CD4-positive, alpha-beta T cell treated with Interleukin-6 at 100 ng/mL for 8 hours (primary cell): Measurements from ENCODE around the gene MSI2.

ENCODE experiments used
- DNase-seq: peaks from one replicate; pipeline ENCODE4 v3.0.0-alpha.2; 2020; ENCODE audit warnings: mixed read lengths, low spot score

Gene MSI2

DNA sequence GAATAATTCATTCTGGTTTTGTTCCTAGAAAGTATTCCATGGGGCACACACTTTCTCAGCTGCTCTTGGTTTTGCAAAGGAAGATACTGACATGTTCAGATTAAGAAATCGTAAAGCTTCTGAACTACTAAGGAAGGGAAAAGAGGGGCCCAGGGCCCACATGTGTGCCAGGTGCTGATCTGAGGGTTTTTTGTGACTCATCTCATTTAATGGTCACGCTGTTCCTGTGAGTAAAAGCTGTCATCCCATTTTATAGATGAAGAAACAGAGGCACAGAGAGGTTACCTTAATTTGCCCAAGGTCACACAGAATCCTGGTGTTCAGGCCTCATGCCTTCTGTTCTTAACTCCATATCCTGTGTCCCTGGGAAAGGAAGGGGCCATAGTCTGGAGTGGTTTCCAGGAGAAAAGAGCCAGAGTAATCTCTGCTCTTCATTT is 113.2 kb downstream of the MSI2 start:
- no peak for DNase-seq

- DNase-seq = no peak
These were observed 113.8 kb downstream of the MSI2 start for GRCh38 chr17:57370037-57370581.

DNA sequence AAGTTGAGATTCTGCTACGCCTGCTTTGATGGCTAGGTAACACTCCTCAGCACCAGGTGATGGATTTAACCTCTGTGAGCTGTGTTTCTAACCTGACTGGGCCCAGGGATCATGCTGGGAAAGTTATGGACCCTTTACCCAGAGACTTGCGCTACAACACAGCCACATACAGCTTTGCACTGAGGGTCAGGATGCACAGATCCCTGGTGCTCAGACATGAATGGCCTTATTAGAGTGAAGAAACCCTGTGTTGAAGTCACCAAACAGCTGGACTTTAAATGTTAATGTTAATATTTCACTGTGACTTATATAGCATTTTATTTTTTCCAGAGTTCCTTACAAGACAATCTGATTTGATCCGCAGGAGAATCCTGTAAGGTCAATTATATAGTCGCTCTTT is 114.3 kb downstream of the MSI2 start:
- DNase-seq = no peak

DNA sequence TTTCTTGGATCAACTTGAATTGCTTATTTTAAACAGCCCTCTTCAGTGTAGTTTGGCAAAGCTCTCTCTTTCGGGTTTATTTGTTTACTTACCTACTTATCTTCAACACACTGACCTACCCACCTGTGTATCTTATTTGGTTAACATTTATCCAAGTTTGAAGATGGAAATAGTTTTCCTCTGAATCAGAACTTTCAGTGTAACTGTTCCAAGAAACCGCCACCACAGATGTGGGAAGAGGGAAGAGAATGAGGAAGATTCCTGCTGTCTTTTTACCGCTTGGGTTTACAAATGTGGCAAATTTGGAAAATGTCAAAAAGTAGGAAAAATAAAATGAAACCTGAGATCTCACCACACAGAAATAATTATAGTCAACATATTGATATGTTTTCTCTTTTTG is 115.8 kb downstream of the MSI2 start:
- no peak for DNase-seq

- no peak for DNase-seq
These were observed 116.7 kb downstream of the MSI2 start for GRCh38 chr17:57373048-57373447.

DNA sequence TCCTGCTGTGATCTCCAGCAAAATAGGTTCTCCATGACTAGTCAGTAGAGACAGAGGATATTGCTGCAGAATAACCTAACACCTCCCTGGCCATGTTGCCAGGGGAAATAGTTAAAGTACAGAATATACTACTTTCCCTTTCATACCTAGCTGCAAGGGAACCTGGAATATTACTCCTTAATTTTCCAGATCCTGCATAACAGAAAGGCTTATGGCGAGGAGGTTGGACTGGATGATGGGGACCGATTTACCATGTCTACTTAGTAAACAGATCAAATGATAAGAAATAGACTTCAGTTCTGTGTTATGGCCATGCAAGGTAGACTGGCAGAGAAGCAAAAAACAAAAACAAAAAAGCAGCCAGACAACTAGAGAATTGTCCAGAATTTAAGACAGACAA is 117.4 kb downstream of the MSI2 start:
- no peak for DNase-seq

DNA sequence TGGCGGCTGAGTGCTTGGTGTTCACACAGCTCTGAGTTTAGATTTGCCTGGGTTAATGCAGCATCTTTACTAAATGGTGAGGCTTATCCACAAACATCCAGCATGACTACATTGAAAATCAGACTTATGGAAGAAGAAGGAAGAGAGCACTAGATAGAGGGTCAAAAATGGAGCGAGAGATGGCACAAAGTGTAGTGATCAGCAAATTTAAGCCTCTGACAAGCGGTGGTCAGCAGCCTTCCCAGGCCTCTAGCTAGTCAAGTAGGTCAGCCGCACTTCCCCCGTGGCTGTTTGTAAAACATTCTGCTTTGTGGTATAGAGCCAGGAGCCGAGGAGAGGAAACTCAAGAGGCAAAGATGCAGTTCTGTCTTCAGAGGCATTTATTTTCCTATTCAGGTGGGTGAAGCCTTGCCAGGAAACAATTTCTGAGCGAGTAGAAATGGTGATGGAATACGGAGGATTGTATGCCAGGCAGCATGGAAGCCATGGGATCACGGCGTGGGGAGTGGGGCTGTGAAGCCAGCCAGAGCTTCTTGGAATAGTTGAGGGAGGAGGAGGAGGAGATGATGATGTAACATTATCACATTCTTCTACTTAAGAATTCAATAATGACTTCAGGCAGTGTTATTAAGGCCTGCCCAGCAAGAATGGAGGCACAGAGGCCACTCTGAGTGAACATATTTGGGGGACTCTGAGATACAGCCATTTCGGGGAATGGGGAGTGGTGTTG is 118.9 kb downstream of the MSI2 start:
- no peak for DNase-seq

- no peak for DNase-seq
These were observed 119.5 kb downstream of the MSI2 start for GRCh38 chr17:57375770-57376225.

- DNase-seq = no peak
These were observed 120.8 kb downstream of the MSI2 start for GRCh38 chr17:57377094-57377493.

GRCh38 chr17:57379237-57379894 is 123.0 kb downstream of the MSI2 start:
- no peak for DNase-seq

DNA sequence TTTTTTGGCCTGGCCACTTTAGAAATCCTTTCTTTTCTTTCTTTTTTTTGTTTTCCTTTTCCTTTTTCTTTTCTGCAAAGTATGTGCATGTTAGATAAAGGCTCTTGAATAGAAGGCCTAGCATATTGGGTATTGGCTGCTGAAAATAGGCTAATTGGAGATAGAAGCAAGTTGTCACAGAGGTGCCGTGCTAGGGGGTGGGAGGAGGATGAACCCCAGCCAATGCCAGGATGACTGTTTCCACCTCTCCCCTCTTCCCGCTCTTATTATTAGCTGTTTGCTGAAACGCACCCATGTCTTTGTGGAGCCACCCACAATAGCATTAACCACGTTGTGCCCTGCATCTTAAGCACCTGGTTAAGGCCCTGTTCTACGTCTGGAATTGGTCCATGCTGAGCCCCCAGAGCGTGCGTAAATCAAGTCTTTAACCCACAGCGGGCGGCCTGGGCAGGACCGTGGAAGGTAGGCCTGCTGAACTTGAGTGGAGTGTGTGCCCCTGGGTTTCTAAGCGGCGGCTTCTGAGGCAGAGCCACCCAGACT is 123.6 kb downstream of the MSI2 start:
- no peak for DNase-seq

DNA sequence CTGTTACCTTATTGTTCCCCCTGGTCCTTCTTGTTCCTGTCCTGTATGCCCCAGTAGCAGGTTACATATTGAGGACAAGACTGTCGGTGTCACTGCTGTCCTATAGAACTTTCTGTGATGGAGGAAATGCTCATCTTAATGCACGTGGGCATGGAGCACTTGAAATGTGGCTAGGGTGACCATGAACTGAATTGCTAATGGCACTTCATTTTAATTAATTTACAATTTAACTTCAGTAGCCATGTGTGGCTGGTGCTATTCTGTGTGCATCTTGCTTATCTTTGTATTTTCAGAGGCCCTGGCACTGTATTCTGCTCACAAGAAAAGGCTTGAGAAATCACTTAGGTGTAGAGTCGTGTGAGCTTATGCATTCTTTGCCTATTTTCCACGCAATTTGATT is 125.2 kb downstream of the MSI2 start:
- DNase-seq = no peak

DNA sequence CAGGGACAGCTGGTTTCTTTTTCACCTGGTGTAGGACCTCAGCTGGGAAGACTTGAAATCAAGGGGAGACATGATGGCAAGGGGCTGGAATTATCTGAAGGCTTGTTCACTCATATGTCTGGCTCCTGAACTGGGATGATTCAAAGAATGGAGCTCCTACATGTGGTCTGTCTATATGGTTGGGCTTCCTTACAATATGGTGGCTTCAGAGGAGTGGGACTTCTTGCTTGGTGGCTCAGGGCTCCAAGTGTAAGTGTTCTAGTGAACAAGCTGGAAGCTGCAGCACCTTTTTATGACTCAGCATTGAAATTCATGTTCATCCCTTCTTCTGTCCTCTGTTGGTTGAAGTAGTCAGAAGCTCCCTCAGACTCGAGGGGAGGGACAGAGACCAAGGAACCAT is 127.9 kb downstream of the MSI2 start:
- DNase-seq = no peak

GRCh38 chr17:57385975-57386374 is 129.7 kb downstream of the MSI2 start:
- DNase-seq = no peak

GRCh38 chr17:57387575-57387974 is 131.3 kb downstream of the MSI2 start:
- DNase-seq = no peak

GRCh38 chr17:57388131-57388725 is 131.9 kb downstream of the MSI2 start:
- no peak for DNase-seq

- DNase-seq = no peak
These were observed 133.2 kb downstream of the MSI2 start for GRCh38 chr17:57389473-57389872.

- no peak for DNase-seq
These were observed 134.9 kb downstream of the MSI2 start for GRCh38 chr17:57391076-57391825.

DNA sequence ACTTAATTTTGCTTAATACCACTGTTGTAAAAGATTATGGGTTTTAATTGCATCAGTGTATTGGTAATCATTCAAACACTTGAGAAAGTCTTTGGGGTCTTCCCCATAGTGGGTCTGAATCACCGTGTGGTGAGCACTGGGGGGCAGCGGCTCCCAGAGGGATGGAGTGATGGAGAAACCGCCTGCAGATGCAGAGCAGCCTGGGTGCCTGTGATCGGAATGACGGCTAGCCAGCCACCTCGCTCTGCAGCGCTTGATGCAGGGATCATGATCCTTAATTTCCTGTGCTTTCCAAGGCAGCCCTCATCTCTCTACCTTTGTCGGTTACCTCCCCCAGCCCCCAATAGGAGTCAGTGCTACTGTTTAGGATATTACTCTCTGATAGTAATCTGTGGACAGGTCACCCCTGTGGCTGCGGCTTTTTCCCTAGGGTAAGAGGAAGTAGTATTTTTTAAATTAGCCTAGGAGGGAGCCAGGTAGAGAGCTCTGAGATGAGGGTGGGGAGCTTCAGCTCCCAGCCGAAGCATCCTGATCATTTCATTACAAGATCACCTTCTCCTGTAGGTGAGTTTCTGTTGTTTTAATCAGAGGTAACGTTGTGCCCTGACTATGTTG is 135.6 kb downstream of the MSI2 start:
- no peak for DNase-seq

GRCh38 chr17:57393368-57393767 is 137.0 kb downstream of the MSI2 start:
- no peak for DNase-seq

- DNase-seq = no peak
These were observed 138.1 kb downstream of the MSI2 start for GRCh38 chr17:57394375-57394774.
